ENCODE results near the gene LRPAP1. TPM values are rescaled to one million over a fixed set of nuclear protein-coding genes. Genes with fewer than 3 reads are reported as not detected.

The LRPAP1 gene
- total RNA-seq, 1 donor from 2014 or later = 152 TPM

DNA sequence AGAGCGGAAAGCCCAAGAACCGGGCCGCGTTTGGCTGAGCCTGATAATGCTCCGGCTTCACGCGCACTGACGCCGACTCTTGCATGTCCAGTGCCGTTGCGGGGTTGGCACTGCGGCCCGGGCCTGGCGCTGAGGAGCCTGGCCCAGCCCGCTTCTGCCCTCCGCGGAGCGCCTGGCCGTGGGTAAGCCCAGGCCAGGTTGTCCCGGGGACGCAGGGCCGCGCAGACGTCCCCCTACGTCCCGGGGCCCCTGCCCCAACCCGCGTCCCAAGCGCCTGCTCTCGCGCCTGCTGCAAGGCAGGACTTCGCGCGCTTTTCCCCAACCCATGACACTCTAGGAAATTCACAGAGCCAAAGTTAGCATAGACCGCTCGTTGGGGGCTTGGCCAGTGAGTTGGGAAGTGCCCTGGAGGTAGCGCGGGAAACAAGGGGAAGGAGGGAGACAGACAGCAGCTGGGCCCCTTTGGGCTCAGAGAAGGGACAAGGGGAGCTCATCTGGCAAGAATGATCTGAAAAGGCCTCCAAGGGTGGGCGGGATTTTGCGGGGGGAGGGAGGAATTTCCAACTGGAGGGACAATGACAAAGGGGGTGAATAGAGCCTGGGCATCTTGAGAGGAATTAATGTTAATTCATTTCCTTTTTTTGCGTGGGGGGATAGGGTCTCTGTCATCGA, 665 bp upstream of the LRPAP1 start:
- Mint-ChIP-seq H3K4me1 (ENCODE audit: unreplicated experiment) (peaks cover 18% of the 10 kb centered on the region), H3K27ac (no peak overlapping the region), H3K27me3 (peaks cover 15% of the 10 kb centered on the region), H3K36me3 (peaks cover 3% of the 10 kb centered on the region), H3K4me3 (peak overlapping the region; percentile 99), H3K9me3 (peaks cover 6% of the 10 kb centered on the region)
- DNase-seq (ENCODE audit: extremely low spot score, unreplicated experiment) = no peak
- TF ChIP-seq, protein P1, sequence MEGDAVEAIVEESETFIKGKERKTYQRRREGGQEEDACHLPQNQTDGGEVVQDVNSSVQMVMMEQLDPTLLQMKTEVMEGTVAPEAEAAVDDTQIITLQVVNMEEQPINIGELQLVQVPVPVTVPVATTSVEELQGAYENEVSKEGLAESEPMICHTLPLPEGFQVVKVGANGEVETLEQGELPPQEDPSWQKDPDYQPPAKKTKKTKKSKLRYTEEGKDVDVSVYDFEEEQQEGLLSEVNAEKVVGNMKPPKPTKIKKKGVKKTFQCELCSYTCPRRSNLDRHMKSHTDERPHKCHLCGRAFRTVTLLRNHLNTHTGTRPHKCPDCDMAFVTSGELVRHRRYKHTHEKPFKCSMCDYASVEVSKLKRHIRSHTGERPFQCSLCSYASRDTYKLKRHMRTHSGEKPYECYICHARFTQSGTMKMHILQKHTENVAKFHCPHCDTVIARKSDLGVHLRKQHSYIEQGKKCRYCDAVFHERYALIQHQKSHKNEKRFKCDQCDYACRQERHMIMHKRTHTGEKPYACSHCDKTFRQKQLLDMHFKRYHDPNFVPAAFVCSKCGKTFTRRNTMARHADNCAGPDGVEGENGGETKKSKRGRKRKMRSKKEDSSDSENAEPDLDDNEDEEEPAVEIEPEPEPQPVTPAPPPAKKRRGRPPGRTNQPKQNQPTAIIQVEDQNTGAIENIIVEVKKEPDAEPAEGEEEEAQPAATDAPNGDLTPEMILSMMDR (conservative IDR thresholded peaks at IDR 0.05) = no peak

DNA sequence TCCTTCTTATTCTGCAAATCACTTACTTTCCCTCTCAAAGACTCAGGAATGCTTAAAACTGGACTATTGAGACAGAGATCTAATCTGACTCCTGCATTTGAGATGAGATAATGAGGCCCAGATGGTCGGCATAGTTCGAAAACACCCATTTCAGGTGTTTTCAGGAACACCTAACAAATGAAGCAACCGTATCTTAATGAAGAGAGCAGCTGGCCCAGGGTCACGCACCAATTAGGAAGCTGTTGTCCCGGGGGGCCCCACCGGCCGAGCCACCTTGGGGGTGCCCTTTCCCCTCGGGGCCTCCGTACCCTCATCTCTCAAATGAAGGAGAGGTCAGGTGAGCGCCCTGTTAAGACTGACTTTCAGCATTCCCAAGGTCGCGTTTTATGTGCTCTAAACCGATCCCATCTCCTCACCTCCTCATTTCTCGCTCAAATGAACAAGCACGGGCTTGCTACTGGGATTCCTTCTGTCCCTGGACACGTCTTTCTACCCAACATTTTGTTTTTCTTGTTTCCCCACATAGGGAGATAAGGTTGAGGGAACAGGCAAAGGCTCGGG, 824 bp downstream of the LRPAP1 start:
- no peak for DNase-seq (ENCODE audit: extremely low spot score, unreplicated experiment)
- Mint-ChIP-seq H3K27ac (peak overlapping the region; percentile 43), H3K4me1 (ENCODE audit: unreplicated experiment) (peaks cover 18% of the 10 kb centered on the region), H3K36me3 (peaks cover 3% of the 10 kb centered on the region), H3K27me3 (peaks cover 15% of the 10 kb centered on the region), H3K4me3 (peak overlapping the region; percentile 99), H3K9me3 (peaks cover 6% of the 10 kb centered on the region)
- TF ChIP-seq, protein P1 (conservative IDR thresholded peaks at IDR 0.05) = no peak

DNA sequence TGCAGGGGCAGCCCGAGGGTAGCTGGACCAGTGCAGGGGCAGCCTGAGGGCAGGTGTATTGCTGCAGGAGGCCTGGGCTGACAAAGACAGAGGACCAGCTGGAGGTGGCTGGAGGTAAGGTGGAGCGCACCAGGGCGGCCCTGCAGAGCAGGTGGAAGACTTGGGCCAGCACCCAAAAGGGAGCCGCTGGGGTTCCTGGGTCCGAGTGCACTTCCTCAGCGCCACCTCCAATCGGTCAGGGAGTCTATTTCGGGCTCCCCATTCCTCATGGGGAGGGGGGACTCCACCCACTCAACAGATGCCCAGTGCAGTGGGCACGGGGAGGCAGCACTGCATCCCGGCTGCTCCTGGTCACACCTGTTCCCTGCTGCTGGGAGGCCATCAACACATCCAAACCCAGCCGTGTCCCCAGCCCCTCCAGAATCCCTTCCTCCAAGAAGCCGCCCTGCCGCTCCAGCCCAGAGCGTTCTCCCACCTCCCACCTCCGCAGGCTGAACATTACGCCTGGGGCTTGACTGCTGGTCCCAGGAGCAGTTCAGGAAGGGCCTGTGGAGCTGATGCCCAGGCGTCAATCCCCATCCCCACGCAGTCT, 1.5 kb downstream of the LRPAP1 start:
- Mint-ChIP-seq H3K27ac (peak overlapping the region; percentile 43), H3K36me3 (peaks cover 3% of the 10 kb centered on the region), H3K9me3 (peaks cover 6% of the 10 kb centered on the region), H3K4me1 (ENCODE audit: unreplicated experiment) (peaks cover 18% of the 10 kb centered on the region), H3K4me3 (peak overlapping the region; percentile 99), H3K27me3 (peaks cover 15% of the 10 kb centered on the region)
- peak; percentile 68 for DNase-seq (ENCODE audit: extremely low spot score, unreplicated experiment)
- TF ChIP-seq, protein P1 (conservative IDR thresholded peaks at IDR 0.05) = no peak

DNA sequence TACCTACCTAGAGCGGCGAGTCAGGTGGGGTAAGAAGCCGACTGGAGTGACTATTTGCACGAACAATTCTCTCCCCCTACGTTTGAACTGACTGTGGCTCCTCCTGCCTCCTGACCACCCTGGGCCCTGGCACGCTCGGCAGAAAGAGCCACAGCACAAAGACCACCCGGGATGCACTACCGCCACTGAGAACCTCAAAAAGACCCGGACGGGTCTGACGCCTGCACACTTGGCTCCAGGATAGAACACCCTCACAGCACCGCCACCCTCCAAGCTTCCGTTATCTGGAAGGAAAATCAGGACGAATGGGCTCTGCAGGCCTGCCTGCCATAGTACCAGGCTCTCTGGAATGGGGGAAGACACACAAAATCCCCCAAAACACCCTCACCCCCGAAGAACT, 2.2 kb downstream of the LRPAP1 start:
- peak; percentile 56 for DNase-seq (ENCODE audit: extremely low spot score, unreplicated experiment)
- TF ChIP-seq, protein P1 (conservative IDR thresholded peaks at IDR 0.05) = no peak

DNA sequence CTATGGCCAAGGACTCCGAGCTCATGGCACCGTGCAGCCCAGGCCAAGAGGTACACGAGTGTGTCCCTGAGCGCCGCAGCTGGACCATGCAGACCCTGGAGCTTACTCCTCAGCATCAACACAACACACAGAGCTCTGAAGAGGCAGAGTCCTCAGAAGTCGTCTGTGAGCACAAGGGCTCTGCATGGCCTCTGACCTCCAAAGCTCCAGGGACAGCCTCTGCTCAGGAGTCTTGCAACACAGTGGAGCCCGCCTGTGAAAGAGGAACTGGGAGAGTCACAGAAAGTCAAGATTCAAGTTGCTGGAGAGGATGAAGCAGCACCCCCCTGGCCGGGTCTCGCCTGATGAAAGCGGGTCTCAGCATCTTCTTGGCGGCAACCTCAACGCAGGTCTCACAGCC, 2.9 kb downstream of the LRPAP1 start:
- Mint-ChIP-seq H3K4me3 (no peak overlapping the region), H3K27me3 (peaks cover 9% of the 10 kb centered on the region), H3K9me3 (no peaks in the 10 kb centered on the region), H3K4me1 (ENCODE audit: unreplicated experiment) (peaks cover 18% of the 10 kb centered on the region), H3K36me3 (peaks cover 3% of the 10 kb centered on the region), H3K27ac (no peak overlapping the region)
- TF ChIP-seq, protein P1 (conservative IDR thresholded peaks at IDR 0.05) = no peak
- DNase-seq (ENCODE audit: extremely low spot score, unreplicated experiment) = peak; percentile 54

More for the DNA sequence above, 2.2 kb downstream of the LRPAP1 start:
- peak overlapping the region; percentile 99 for H3K4me3 Mint-ChIP-seq
- H3K27ac Mint-ChIP-seq = no peak overlapping the region
- peaks cover under 1% of the 10 kb centered on the region for H3K9me3 Mint-ChIP-seq
- H3K4me1 Mint-ChIP-seq (ENCODE audit: unreplicated experiment) = peaks cover 18% of the 10 kb centered on the region
- H3K27me3 Mint-ChIP-seq = peaks cover 9% of the 10 kb centered on the region
- H3K36me3 Mint-ChIP-seq = peaks cover 3% of the 10 kb centered on the region
